ENCODE measurements around the gene PRR15. TPM values are rescaled to one million over a fixed set of nuclear protein-coding genes. Genes with fewer than 3 reads are reported as not detected.

Gene PRR15
- total RNA-seq, 2 experiments from 2014 or later, result not detected

- CTCF ChIA-PET (ENCODE audit: unreplicated experiment), result no interaction called here
- BruUV-seq (replicated peaks), result no TSS peak
- no peaks in the 10 kb centered on the region for H4K20me1 ChIP-seq (ENCODE audit: insufficient read depth, low read length)
- no peak overlapping the region for H2AFZ ChIP-seq (ENCODE audit: low read length)
- H3K9me2 ChIP-seq (ENCODE audit: insufficient read depth, low read length), result no peaks in the 10 kb centered on the region
- no peak overlapping the region for H3K27ac ChIP-seq (ENCODE audit: low read depth, low read length, poor library complexity, severe bottlenecking)
- intact Hi-C loops (cut with micrococcal nuclease; ENCODE audit: unreplicated experiment), result no loop called here
- no peak overlapping the region for H3K4me3 ChIP-seq (ENCODE audit: low read depth, low read length, poor library complexity, severe bottlenecking)
- no peaks in the 10 kb centered on the region for H3K79me2 ChIP-seq (ENCODE audit: insufficient read depth, low read depth, low read length)
- no peak for DNase-seq (ENCODE audit: low spot score)
- TF ChIP-seq CTCF (conservative IDR thresholded peaks at IDR 0.05; ENCODE audit: low read length), result no peak
- TF ChIP-seq EZH2phosphoT487 (IDR thresholded peaks at IDR 0.05; ENCODE audit: borderline replicate concordance, low read depth, low read length), result no peak
- POLR2A ChIA-PET, result no interaction called here
- no peak overlapping the region for H3K4me2 ChIP-seq (ENCODE audit: low read length)
- H3K36me3 ChIP-seq (ENCODE audit: insufficient read depth, low read length), result no peaks in the 10 kb centered on the region
- H3K9me3 ChIP-seq (ENCODE audit: low read length), result no peaks in the 10 kb centered on the region
- H3K4me1 ChIP-seq (ENCODE audit: insufficient read depth, low read length, poor library complexity, severe bottlenecking), result no peaks in the 10 kb centered on the region
Observed at GRCh38 chr7:29538389-29538788, 25.2 kb upstream of the PRR15 start.

DNA sequence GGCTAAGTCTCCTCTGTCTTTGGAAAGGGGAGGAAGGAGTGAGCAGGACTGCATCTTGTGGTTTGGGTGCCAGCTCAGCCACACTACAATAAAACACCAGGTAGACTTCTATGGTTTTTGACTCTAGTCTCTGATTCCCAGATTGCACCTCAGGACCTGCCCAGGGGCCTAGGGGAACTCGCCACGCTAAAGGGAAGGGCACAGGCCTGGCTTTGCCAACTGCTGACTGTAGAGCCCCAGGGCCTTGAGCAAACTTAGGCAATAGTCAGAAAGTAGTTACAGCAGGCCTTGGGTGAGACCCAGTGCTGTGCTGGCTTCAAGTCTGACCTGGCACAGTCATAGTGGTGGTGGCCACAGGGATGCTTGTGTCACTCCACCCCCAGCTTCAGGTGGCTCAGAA, 24.2 kb upstream of the PRR15 start:
- no peaks in the 10 kb centered on the region for H3K36me3 ChIP-seq (ENCODE audit: insufficient read depth, low read length)
- intact Hi-C loops (cut with micrococcal nuclease; ENCODE audit: unreplicated experiment), result no loop called here
- no peaks in the 10 kb centered on the region for H4K20me1 ChIP-seq (ENCODE audit: insufficient read depth, low read length)
- BruUV-seq (replicated peaks), result no TSS peak
- H3K4me3 ChIP-seq (ENCODE audit: low read depth, low read length, poor library complexity, severe bottlenecking), result no peak overlapping the region
- POLR2A ChIA-PET, result no interaction called here
- no peaks in the 10 kb centered on the region for H3K79me2 ChIP-seq (ENCODE audit: insufficient read depth, low read depth, low read length)
- TF ChIP-seq CTCF (conservative IDR thresholded peaks at IDR 0.05; ENCODE audit: low read length) (no peak), EZH2phosphoT487 (IDR thresholded peaks at IDR 0.05; ENCODE audit: borderline replicate concordance, low read depth, low read length) (no peak)
- no peaks in the 10 kb centered on the region for H3K4me1 ChIP-seq (ENCODE audit: insufficient read depth, low read length, poor library complexity, severe bottlenecking)
- CTCF ChIA-PET (ENCODE audit: unreplicated experiment), result no interaction called here
- no peak overlapping the region for H3K27ac ChIP-seq (ENCODE audit: low read depth, low read length, poor library complexity, severe bottlenecking)
- DNase-seq (ENCODE audit: low spot score), result no peak
- no peak overlapping the region for H2AFZ ChIP-seq (ENCODE audit: low read length)
- H3K9me2 ChIP-seq (ENCODE audit: insufficient read depth, low read length), result no peaks in the 10 kb centered on the region
- no peaks in the 10 kb centered on the region for H3K9me3 ChIP-seq (ENCODE audit: low read length)
- no peak overlapping the region for H3K4me2 ChIP-seq (ENCODE audit: low read length)

DNA sequence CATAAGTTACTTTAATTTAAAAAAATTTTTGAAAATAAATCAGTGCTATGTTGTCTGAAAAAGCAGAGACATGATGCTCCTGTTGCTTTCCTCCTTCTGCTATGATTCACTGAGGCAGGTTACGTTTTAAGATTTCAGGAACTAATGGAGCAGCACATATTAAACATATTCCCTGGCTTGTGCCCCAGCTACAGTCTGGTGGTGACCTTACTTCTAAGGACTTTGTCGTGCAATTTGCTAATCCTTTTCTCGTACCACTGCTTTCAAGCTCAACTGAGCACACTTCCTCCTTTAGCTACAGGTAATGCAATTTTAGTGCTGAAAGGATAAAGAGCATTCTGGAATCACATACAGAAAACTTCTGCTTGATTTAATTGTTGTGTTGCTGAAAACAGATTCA, 16.2 kb upstream of the PRR15 start:
- Histone ChIP-seq H3K9me3 (ENCODE audit: low read length) (no peaks in the 10 kb centered on the region), H3K36me3 (ENCODE audit: insufficient read depth, low read length) (no peaks in the 10 kb centered on the region), H3K4me3 (ENCODE audit: low read depth, low read length, poor library complexity, severe bottlenecking) (no peak overlapping the region), H3K4me2 (ENCODE audit: low read length) (no peak overlapping the region), H3K27ac (ENCODE audit: low read depth, low read length, poor library complexity, severe bottlenecking) (no peak overlapping the region), H2AFZ (ENCODE audit: low read length) (no peak overlapping the region), H3K4me1 (ENCODE audit: insufficient read depth, low read length, poor library complexity, severe bottlenecking) (no peaks in the 10 kb centered on the region), H3K79me2 (ENCODE audit: insufficient read depth, low read depth, low read length) (no peaks in the 10 kb centered on the region), H3K9me2 (ENCODE audit: insufficient read depth, low read length) (no peaks in the 10 kb centered on the region), H4K20me1 (ENCODE audit: insufficient read depth, low read length) (no peaks in the 10 kb centered on the region)
- POLR2A ChIA-PET, result interaction anchor here (0.6 kb wide), 1 partner anchor 51 kb away, joined by 3 read pairs; no protein-coding TSS in a partner anchor
- CTCF ChIA-PET (ENCODE audit: unreplicated experiment), result no interaction called here
- intact Hi-C loops (cut with micrococcal nuclease; ENCODE audit: unreplicated experiment), result no loop called here
- no TSS peak for BruUV-seq (replicated peaks)
- no peak for DNase-seq (ENCODE audit: low spot score)
- no peak for TF ChIP-seq CTCF (conservative IDR thresholded peaks at IDR 0.05; ENCODE audit: low read length)
- no peak for TF ChIP-seq EZH2phosphoT487 (IDR thresholded peaks at IDR 0.05; ENCODE audit: borderline replicate concordance, low read depth, low read length)
